ENCODE results near the gene ZBTB11. TPM values are rescaled to one million over a fixed set of nuclear protein-coding genes. Genes with fewer than 3 reads are reported as not detected.
"Not testable (repeated sequence)": the region's sequence is repeated elsewhere in the genome, so short reads cannot be mapped to it uniquely, and the experiment has no call there.

The ZBTB11 gene
- total and polyA plus RNA-seq, 10 donors = 7.5 to 43.7 (median 25.1) TPM

DNA sequence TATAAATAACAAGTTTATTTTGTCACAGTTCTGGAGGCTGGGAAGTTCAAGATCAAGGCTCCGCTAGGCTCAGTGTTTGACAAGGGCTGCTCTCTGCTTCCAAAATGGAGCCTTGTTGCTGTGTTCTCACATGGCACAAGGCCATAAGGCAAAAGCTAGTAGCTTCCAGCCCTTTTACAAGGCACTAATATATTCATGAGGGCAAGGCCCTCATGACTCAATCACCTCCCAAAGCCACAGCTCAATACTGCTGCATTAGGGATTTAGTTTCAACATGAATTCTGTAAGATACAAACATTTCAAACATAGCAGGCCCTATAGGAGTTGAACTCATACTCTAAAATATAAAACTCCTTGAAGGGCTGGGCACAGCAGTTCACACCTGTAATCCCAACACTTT, 30.2 kb downstream of the ZBTB11 start:
- TF ChIP-seq, protein P1, sequence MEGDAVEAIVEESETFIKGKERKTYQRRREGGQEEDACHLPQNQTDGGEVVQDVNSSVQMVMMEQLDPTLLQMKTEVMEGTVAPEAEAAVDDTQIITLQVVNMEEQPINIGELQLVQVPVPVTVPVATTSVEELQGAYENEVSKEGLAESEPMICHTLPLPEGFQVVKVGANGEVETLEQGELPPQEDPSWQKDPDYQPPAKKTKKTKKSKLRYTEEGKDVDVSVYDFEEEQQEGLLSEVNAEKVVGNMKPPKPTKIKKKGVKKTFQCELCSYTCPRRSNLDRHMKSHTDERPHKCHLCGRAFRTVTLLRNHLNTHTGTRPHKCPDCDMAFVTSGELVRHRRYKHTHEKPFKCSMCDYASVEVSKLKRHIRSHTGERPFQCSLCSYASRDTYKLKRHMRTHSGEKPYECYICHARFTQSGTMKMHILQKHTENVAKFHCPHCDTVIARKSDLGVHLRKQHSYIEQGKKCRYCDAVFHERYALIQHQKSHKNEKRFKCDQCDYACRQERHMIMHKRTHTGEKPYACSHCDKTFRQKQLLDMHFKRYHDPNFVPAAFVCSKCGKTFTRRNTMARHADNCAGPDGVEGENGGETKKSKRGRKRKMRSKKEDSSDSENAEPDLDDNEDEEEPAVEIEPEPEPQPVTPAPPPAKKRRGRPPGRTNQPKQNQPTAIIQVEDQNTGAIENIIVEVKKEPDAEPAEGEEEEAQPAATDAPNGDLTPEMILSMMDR (IDR thresholded peaks at IDR 0.05 in 8 of 11, conservative IDR thresholded peaks at IDR 0.05 in 3 of 11) = no peak
- TF ChIP-seq POLR2A (IDR thresholded peaks at IDR 0.05) = no peak
- no peak for TF ChIP-seq POLR2AphosphoS5 (IDR thresholded peaks at IDR 0.05)
- H3K9me3 ChIP-seq = peaks cover 0 to 8% (median 0%) of the 10 kb centered on the region in 8 donors
- H3K4me1 ChIP-seq = peaks cover 0 to 16% (median 7%) of the 10 kb centered on the region in 6 donors
- intact Hi-C loops (cut with DNase I; ENCODE audit: low total_unique reads) = no loop called here
- DNase-seq = no peak
- H3K4me3 ChIP-seq = no peak overlapping the region
- no peak overlapping the region for H3K27ac ChIP-seq
- no peaks in the 10 kb centered on the region for H3K27me3 ChIP-seq (replicated peaks in 1 of 7)
- 93 to 100% (median 96%) methylated on average over 1 of the region's 1 CpG for WGBS, 5 donors
- H3K36me3 ChIP-seq = peaks cover 0 to 54% (median 33%) of the 10 kb centered on the region in 6 donors

DNA sequence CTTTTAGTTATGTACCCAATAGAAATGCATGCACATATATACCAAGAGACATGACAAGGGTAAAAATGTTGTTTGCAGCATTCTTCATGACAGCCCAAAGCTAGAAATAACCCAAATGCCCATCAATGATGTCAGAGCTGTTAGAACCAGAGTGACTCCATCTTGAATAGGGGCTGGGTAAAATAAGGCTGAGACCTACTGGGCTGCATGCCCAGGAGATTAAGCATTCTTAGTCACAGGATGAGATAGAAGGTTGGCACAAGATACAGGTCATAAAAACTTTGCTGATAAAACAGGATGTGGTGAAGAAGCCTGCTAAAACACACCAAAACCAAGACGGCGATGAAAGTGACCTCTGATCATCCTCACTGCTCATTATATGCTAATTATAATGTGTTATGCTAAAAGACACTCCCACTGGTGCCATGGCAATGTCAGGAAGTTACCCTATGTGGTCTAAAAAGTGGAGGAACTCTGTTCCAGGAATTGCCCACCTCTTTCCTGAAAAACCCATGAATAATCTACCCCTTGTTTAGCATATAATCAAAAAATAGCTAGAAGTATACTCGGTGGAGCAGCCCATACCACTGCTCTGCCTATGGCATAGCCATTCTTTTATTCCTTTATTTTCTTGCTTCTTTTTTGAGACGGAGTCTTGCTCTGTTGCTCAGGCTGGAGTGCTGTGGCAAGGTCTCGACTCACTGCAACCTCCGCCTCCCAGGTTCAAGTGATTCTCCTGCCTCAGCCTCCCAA, 32.9 kb downstream of the ZBTB11 start:
- Histone ChIP-seq H3K27ac (peak overlapping the region in 3 of 8 donors; percentile 4 to 33 (median 19)), H3K4me1 (peaks cover 0 to 16% (median 7%) of the 10 kb centered on the region in 6 donors), H3K4me3 (no peak overlapping the region), H3K27me3 (replicated peaks in 1 of 7) (no peaks in the 10 kb centered on the region), H3K36me3 (peaks cover 0 to 27% (median 12%) of the 10 kb centered on the region in 6 donors), H3K9me3 (peaks cover 0 to 6% (median 0%) of the 10 kb centered on the region in 8 donors)
- no peak for DNase-seq
- intact Hi-C loops (cut with DNase I; ENCODE audit: low total_unique reads) = no loop called here
- WGBS, 5 donors = 57 to 63% (median 59%) methylated on average over 6 of the region's 6 CpGs
- no peak for TF ChIP-seq POLR2AphosphoS5 (IDR thresholded peaks at IDR 0.05)
- TF ChIP-seq, protein P1 (IDR thresholded peaks at IDR 0.05 in 8 of 11, conservative IDR thresholded peaks at IDR 0.05 in 3 of 11) = no peak
- no peak for TF ChIP-seq POLR2A (IDR thresholded peaks at IDR 0.05)

DNA sequence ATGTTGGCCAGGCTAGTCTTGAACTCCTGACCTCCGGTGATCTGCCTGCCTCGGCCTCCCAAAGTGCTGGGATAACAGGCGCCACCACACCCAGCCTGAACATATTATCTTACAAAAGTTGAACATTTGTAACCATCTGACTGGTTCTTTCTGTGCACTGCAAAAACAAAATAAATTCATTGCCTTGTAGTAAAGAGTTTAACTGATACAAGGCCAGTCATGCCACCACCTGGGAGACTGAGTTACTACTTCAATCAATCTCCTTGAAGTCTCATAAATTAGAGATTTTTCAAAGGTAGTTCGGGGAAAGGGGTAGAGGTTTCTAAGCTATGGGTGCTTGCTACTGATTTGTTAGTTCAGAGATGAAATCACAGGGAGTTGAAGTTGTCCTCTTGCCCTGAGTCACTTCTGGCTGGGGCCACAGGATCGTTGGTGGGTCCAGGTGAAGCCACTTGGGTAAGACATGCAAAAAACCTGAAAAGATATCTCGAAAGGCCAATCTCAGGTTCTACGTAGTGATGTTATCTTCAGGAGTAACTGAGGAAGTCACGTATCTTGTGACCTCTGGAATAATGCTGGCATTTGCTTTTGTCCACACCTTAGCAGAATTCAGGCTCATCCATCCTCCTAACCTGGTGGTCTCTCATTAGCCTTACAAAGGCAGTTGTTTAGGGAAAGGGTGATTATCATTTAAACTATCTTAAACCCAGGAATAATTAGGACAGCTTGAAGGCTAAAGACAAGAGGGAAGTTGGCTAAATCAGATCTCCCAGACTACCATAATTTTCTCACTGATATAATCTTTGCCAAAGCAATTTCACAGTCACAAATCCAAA, 33.7 kb downstream of the ZBTB11 start:
- peaks cover 0 to 16% (median 7%) of the 10 kb centered on the region in 6 donors for H3K4me1 ChIP-seq
- H3K4me3 ChIP-seq = no peak overlapping the region
- DNase-seq = no peak
- no peak overlapping the region for H3K27ac ChIP-seq
- peaks cover 0 to 19% (median 4%) of the 10 kb centered on the region in 6 donors for H3K36me3 ChIP-seq
- H3K9me3 ChIP-seq = no peaks in the 10 kb centered on the region
- 90 to 96% (median 94%) methylated on average over 8 of the region's 8 CpGs for WGBS, 5 donors
- TF ChIP-seq POLR2A (IDR thresholded peaks at IDR 0.05) (no peak), POLR2AphosphoS5 (IDR thresholded peaks at IDR 0.05) (no peak)
- TF ChIP-seq, protein P1 (IDR thresholded peaks at IDR 0.05 in 8 of 11, conservative IDR thresholded peaks at IDR 0.05 in 3 of 11) = no peak
- intact Hi-C loops (cut with DNase I; ENCODE audit: low total_unique reads) = no loop called here
- no peaks in the 10 kb centered on the region for H3K27me3 ChIP-seq (replicated peaks in 1 of 7)

DNA sequence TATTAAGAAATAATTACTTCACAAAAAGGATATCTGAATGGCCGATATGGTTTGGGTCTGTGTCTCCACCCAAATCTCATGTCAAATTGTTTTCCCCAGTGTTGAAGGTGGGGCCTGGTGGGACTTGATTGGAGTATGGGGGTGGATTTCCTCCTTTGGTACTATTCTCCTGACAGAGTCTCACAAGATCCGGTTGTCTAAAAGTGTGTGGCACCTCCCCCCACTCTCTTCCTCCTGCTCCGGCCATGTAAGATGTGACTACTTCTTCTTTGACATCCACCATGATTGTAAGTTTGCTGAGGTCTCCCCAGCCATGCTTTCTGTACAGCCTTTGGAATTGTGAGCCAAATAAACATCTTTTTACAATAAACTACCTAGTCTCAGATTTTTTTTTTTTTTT, 34.5 kb downstream of the ZBTB11 start:
- no peak overlapping the region for H3K27ac ChIP-seq
- 73 to 89% (median 79%) methylated on average over 3 of the region's 3 CpGs for WGBS, 5 donors
- peaks cover 0 to 11% (median 0%) of the 10 kb centered on the region in 6 donors for H3K36me3 ChIP-seq
- TF ChIP-seq POLR2A (IDR thresholded peaks at IDR 0.05) = no peak
- no peak for TF ChIP-seq POLR2AphosphoS5 (IDR thresholded peaks at IDR 0.05)
- TF ChIP-seq, protein P1 (IDR thresholded peaks at IDR 0.05 in 8 of 11, conservative IDR thresholded peaks at IDR 0.05 in 3 of 11) = no peak
- intact Hi-C loops (cut with DNase I; ENCODE audit: low total_unique reads) = no loop called here
- no peaks in the 10 kb centered on the region for H3K9me3 ChIP-seq
- peaks cover 0 to 16% (median 7%) of the 10 kb centered on the region in 6 donors for H3K4me1 ChIP-seq
- no peaks in the 10 kb centered on the region for H3K27me3 ChIP-seq (replicated peaks in 1 of 7)
- no peak overlapping the region for H3K4me3 ChIP-seq
- DNase-seq = no peak

DNA sequence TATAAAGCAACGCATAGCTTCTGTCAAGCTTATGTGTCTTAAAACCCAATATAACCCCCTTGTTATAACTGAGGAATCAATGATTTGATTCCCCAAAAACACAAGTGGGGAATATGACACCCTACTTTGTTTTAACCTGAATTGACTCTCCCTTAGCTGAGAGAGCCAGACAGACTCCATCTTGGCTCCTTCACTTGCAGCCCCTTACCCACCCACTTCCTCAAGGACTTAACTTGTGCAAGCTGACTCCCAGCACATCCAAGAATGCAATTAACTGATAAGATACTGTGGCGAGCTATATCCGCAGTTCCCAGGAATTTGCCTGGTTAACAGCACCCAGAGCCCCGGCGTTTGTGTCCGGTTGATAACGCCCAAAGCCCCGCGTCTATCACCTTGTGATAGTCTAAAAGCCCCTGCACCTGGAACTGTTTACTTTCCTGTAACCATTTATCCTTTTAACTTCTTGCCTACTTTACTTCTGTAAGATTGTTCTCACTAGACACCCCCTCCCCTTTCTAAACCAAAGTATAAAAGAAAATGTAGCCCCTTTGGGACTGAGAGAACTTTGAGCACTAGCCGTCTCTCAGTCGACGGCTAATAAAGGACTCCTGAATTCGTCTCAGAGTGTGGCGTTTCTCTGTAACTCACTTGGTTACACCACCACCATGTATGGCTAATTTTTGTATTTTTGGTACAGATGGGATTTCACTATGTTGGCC, 35.4 kb downstream of the ZBTB11 start:
- H3K36me3 ChIP-seq; H3K4me3 ChIP-seq; DNase-seq; H3K27me3 ChIP-seq (replicated peaks in 1 of 7); H3K27ac ChIP-seq; H3K9me3 ChIP-seq; intact Hi-C loops (cut with DNase I; ENCODE audit: low total_unique reads): not testable (repeated sequence)
- peaks cover 0 to 17% (median 7%) of the 10 kb centered on the region in 6 donors for H3K4me1 ChIP-seq
- 71 to 83% (median 78%) methylated on average over 14 of the region's 14 CpGs for WGBS, 5 donors
